ENCODE data around the gene ZNF516. TPM values are rescaled to one million over a fixed set of nuclear protein-coding genes. Genes with fewer than 3 reads are reported as not detected.

Gene ZNF516
- total RNA-seq, 6 experiments from 2014 or later, result 34.6 to 52.2 (median 42.2) TPM

DNA sequence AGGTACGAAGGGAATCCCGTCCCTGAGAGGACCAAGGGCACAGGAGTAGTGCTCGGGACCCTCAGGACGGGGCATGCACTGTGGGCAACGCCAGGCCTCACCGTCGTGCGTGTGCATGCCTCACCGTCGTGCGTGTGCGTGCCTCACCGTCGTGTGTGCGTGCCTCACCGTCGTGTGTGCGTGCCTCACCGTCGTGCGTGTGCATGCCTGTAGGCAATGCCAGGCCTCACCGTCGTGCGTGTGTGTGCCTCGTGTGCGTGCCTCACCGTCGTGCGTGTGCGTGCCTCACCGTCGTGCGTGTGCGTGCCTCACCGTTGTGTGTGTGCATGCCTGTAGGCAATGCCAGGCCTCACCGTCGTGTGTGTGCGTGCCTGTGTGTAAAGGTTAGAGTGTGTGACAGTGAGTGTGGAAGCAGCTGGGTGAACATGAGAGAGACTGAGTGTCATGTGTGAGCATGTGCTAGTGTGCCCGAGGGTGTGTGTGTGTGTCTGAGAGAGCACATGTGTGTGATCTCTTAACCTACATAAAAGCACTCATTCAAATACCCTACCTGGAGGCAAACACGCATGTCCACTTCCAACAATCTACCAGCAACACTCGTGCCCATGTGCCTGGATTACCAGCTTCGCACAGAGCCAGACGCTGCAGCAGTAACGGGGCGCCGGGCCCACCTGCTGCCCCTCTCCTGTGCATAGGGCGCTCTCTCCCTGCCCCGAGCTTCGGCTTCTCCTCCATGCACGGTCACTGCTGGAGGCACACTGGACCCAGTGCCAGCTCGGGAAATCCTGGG is 36.3 kb downstream of the ZNF516 start:
- TF ChIP-seq, protein P1, sequence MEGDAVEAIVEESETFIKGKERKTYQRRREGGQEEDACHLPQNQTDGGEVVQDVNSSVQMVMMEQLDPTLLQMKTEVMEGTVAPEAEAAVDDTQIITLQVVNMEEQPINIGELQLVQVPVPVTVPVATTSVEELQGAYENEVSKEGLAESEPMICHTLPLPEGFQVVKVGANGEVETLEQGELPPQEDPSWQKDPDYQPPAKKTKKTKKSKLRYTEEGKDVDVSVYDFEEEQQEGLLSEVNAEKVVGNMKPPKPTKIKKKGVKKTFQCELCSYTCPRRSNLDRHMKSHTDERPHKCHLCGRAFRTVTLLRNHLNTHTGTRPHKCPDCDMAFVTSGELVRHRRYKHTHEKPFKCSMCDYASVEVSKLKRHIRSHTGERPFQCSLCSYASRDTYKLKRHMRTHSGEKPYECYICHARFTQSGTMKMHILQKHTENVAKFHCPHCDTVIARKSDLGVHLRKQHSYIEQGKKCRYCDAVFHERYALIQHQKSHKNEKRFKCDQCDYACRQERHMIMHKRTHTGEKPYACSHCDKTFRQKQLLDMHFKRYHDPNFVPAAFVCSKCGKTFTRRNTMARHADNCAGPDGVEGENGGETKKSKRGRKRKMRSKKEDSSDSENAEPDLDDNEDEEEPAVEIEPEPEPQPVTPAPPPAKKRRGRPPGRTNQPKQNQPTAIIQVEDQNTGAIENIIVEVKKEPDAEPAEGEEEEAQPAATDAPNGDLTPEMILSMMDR (IDR thresholded peaks at IDR 0.05), result no peak
- Mint-ChIP-seq H3K4me1 (ENCODE audit: low read depth) (peaks cover 83% of the 10 kb centered on the region), H3K9me3 (no peaks in the 10 kb centered on the region), H3K27me3 (ENCODE audit: insufficient read depth) (no peaks in the 10 kb centered on the region; the same call in 1 of the 2 replicates), H3K4me3 (peak overlapping the region; percentile 80; the same call in 1 of the 2 replicates), H3K27ac (peak overlapping the region; percentile 98), H3K36me3 (ENCODE audit: low read depth) (peaks cover 34% of the 10 kb centered on the region)
- DNase-seq, result no peak

DNA sequence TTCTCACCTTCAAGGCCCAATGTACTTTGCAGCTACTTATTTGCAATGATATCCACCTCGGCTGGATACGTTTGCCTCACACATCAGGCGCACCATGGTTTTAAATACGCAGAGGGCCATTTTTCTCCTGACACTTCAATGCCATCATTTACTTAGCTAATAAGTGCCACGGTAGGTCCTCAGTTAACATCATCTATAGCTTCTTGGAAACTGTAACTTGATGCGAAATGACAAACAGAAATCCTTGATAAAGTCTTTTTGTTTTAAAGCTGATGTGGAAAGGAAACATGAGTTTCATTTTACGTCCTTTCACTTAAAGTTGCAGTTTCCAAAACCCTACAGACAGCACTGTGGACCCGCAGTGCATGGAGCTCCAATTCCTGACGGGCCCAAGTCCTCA is 37.1 kb downstream of the ZNF516 start:
- peaks cover 29% of the 10 kb centered on the region for H3K36me3 Mint-ChIP-seq (ENCODE audit: low read depth)
- H3K9me3 Mint-ChIP-seq, result no peaks in the 10 kb centered on the region
- TF ChIP-seq, protein P1 (IDR thresholded peaks at IDR 0.05), result no peak
- H3K27ac Mint-ChIP-seq, result peak overlapping the region; percentile 61
- peaks cover 91% of the 10 kb centered on the region for H3K4me1 Mint-ChIP-seq (ENCODE audit: low read depth)
- H3K4me3 Mint-ChIP-seq, result peak overlapping the region; percentile 46
- no peak for DNase-seq
- no peaks in the 10 kb centered on the region; the same call in 1 of the 2 replicates for H3K27me3 Mint-ChIP-seq (ENCODE audit: insufficient read depth)

DNA sequence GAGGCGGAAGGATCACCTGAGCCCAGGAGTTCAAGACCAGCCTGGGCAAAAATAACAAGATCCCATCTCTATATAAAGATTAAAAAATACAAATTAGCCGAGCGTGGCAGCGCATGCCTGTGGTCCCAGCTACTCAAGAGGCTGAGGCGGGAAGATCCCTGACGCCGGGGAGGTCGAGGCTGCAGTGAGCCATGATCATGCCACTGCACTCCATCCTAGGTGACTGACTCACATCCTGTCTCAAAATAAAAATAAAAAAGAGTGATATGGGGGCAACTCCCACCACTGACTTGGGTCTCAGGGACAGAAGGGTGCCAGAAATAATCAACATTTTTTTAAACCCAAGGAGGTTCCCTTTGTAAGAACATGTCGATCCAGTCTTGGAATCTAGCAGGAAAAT is 37.6 kb downstream of the ZNF516 start:
- no peaks in the 10 kb centered on the region; the same call in 1 of the 2 replicates for H3K27me3 Mint-ChIP-seq (ENCODE audit: insufficient read depth)
- H3K4me3 Mint-ChIP-seq, result peak overlapping the region; percentile 46
- TF ChIP-seq, protein P1 (IDR thresholded peaks at IDR 0.05), result no peak
- H3K36me3 Mint-ChIP-seq (ENCODE audit: low read depth), result peaks cover 29% of the 10 kb centered on the region
- peak overlapping the region; percentile 61 for H3K27ac Mint-ChIP-seq
- H3K4me1 Mint-ChIP-seq (ENCODE audit: low read depth), result peaks cover 95% of the 10 kb centered on the region
- no peak for DNase-seq
- H3K9me3 Mint-ChIP-seq, result no peaks in the 10 kb centered on the region

- TF ChIP-seq, protein P1 (IDR thresholded peaks at IDR 0.05), result no peak
- Mint-ChIP-seq H3K27me3 (ENCODE audit: insufficient read depth) (peaks cover 3% of the 10 kb centered on the region), H3K27ac (peak overlapping the region; percentile 61; the same call in 1 of the 2 replicates), H3K36me3 (ENCODE audit: low read depth) (peaks cover 23% of the 10 kb centered on the region), H3K4me3 (no peak overlapping the region; the same call in 1 of the 2 replicates), H3K4me1 (ENCODE audit: low read depth) (peaks cover 95% of the 10 kb centered on the region), H3K9me3 (no peaks in the 10 kb centered on the region)
- no peak for DNase-seq
Measured at GRCh38 chr18:76456823-76457222, 38.2 kb downstream of the ZNF516 start.

DNA sequence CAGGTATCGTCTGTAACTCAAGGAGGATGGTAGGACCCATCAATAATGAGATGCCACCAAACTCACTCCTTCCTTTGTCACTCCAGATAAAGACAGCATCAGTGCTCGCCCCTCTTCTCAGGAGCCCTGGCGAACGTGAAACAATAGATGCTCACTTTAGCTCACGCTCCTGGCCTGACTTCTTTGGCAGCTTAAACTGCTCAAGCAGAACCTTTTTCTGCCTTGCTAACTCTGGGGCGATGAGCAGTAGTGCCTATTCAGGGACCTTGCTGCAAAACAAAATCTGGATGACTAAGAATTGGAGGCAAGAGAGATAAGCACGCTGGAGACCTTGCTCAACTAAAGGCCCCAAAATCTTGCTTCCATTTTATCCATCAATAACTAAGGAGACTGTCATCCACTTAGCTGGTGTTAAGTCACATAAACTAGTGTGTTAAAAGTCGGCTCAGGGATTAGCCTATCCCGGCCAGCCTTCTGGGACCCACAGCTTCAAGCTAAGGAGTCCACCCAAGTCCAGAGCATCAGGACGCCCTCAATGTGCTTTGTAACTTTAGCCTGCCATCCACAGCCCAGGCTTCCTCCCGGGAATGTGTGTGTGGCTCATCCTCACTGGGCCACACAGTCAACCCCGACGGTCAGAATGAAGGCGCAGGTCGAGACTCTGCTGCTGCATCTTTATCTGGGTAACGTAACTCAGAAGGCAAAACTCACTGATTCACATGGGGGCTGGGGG is 38.9 kb downstream of the ZNF516 start:
- Mint-ChIP-seq H3K27me3 (ENCODE audit: insufficient read depth) (peaks cover 3% of the 10 kb centered on the region), H3K27ac (peak overlapping the region; percentile 18; the same call in 1 of the 2 replicates), H3K9me3 (no peaks in the 10 kb centered on the region), H3K4me3 (no peak overlapping the region), H3K4me1 (ENCODE audit: low read depth) (peaks cover 99% of the 10 kb centered on the region), H3K36me3 (ENCODE audit: low read depth) (peaks cover 17% of the 10 kb centered on the region)
- no peak for DNase-seq
- TF ChIP-seq, protein P1 (IDR thresholded peaks at IDR 0.05), result no peak

All from HFFc6 (cell line).